HG02981 (cell line): Measurements from ENCODE around the gene LLCFC1.

Experiments
- ATAC-seq: cut with Tn5 transposase; IDR thresholded peaks from one replicate; pipeline ENCODE4 v1.9.1; 2021; ENCODE audit warnings: mild to moderate bottlenecking, moderate library complexity; ENCODE audit not compliant: unreplicated experiment

The LLCFC1 gene

DNA sequence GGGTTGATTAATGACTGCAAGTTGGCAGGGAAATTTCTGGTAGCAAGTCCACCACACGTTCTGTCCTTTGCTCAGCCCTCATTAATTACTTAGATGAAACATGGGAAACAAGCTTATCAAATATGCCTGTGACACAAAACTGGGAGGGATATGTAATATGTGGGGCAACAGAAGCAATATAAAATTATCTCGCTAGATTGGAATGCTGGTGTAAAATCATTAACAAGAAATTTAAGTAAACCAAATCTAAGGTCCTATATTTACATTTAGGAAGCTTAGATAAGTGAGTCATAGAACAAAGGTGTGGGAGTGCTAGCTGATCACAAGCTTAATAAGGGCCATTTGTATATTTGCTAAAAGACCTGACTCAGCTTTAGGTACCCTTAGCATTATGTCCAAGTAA, 29.3 kb upstream of the LLCFC1 start:
- ATAC-seq = no peak

GRCh38 chr7:142910481-142910880, 28.8 kb upstream of the LLCFC1 start:
- ATAC-seq = no peak

DNA sequence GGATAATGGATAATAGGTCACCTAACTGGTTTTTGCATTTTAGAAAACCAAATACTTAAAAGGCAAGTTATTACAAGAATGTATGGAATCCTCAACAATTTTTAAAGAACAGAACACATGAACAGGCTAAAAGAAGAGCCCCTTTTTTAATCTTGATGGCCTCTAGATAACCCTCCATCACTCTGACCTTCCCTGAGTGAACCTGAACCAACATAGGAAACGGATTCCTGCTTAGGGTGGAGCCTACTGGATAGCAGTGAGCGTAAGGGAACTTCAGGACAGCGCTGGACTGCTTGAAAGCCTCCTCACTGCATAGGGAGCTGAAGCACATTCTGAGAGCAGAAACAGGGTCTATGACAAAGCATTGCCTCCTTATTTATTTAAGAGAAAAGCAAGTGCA, 26.2 kb upstream of the LLCFC1 start:
- no peak for ATAC-seq

- no peak for ATAC-seq
Observed at GRCh38 chr7:142913566-142913965, 25.7 kb upstream of the LLCFC1 start.

GRCh38 chr7:142914121-142914520, 25.2 kb upstream of the LLCFC1 start:
- no peak for ATAC-seq

DNA sequence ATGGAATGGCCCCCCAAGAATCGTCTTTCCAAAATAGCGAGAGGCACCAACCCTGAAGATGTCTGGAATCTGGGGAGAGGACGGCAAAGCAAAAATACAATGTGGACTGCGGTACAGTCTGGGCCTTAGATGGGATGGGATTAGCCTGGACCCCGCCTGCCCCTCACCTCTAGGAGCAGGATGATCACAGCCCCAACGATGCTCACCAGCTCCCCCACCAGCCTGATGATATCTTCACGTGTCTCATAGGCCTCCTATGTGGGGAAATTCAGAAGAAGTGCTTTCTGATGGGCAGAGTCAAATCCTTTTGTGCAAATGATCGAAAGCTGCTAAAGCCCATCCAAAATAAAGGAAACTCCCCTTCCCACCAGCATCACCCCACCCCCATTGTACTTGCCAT, 24.0 kb upstream of the LLCFC1 start:
- no peak for ATAC-seq

- no peak for ATAC-seq
Observed at GRCh38 chr7:142916508-142916907, 22.8 kb upstream of the LLCFC1 start.

- no peak for ATAC-seq
Observed at GRCh38 chr7:142917447-142917846, 21.8 kb upstream of the LLCFC1 start.

GRCh38 chr7:142918901-142919300, 20.4 kb upstream of the LLCFC1 start:
- no peak for ATAC-seq

DNA sequence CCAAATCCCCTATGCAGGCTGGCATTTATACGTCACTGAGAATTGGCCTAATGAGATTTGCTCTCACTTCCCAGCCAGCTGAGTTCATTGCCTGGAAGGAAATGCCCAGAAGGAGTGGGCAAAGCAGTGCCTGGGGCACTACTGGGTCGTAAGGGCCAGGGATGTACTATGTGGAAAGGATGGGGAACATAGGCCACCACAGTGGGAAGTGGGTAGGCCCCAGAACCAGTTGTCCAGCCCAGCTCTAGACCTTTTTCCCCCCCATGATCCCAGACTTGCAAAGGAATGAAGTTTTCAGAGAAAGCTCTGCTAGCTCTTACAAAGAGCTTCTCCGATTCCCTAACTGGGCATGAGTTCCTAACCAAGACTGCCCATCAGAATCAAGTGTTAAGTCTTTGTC, 19.6 kb upstream of the LLCFC1 start:
- ATAC-seq = no peak

- ATAC-seq = no peak
Observed at GRCh38 chr7:142923391-142923790, 15.9 kb upstream of the LLCFC1 start.

- no peak for ATAC-seq
Observed at GRCh38 chr7:142925413-142925812, 13.9 kb upstream of the LLCFC1 start.

DNA sequence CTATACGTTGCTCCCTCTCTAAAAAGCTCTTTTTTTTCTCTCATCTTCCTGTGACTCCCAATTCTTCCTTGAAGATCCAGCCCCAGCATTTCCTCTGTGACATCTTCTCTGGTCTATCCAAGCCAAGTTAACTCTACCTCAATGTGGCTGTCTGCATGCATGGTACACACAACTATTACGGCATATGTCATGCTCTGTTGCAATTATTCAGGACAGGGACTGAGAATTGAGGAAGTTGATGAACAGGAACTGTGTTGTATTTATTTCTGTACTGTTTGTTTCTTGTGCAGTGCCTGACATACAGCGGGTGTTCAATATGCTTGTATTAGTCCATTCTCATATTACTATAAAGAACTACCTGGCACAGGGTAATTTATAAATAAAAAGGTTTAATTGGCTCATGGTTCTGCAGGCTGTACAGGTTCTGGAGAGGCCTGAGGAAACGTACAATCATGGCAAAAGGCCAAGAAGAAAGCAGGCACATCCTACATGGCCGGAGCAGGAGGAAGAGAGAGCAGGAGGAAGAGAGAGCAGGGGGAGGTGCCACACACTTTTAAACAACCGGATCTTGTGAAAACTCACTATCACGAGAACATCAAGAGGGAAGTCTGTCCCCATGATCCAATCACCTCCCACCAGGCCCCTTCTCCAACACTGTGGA, 12.1 kb upstream of the LLCFC1 start:
- ATAC-seq = no peak

- ATAC-seq = no peak
Observed at GRCh38 chr7:142927949-142928348, 11.3 kb upstream of the LLCFC1 start.

DNA sequence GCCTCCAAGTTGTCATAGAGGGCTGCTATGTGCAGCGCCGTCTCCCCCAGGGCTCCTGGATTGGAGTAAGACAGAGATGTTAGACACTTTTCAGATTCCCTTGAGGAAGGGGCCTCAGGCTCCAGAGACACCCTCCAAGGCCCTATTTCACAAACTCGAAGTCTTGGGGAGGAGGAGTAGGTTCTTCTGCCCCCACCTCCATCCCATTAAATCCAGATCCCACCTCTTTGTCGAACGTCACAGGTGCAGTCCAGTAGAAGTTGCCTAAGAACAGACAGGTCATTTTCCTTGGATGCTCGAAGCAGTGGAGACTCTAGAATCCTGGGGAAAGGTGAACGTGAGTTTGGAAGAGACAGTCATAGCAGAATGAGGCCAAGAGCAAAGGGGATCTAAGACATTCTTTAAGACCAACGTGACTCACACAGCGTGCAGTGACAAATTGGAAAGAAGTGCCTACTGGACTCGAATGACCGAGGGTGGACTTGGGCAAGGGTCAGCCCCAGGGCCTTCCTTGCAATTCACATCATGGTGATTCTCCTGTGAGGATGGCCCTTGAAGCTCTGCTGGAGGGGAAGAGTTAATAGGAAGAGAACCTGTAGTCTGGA, 9.1 kb upstream of the LLCFC1 start:
- no peak for ATAC-seq

DNA sequence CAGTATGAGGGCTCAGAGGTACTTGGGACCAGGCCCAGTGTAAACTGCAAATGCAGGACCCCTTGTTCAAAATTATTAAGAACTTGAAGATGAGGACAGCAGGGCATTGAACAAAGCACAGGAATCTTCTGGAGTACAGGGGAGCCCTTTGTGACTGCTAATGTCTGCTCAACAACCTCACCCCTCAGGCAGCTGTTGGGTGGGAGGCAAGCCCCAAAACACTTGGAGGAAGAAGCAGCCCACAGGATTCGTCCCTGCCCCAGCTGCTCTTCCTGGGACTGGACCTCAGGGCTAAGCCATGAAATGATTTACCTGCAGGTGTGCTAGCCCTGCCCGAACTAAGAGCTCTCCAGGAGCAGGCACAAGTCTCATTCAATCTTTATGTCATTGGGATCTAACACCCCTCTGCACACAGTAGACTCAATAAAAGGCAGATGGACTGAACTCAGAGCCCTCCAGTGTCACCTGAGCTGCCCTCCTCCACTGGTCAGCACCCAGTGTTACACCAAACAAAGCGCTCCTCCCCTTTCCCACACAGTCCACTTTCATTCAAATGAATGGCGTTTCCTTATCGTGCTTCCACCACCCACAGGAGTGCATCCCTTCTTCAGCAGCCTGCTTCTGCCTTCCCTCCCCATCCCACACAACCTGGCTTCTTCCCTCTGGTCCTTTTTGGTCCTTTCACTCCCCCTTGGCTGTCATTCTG, 6.7 kb upstream of the LLCFC1 start:
- no peak for ATAC-seq

- ATAC-seq = no peak
Observed at GRCh38 chr7:142933092-142933475, 6.2 kb upstream of the LLCFC1 start.

GRCh38 chr7:142933624-142934023, 5.7 kb upstream of the LLCFC1 start, which contains the start of gene TRPV5:
TSS of gene TRPV5 (minus strand) at chr7:142933746. CDS start at chr7:142933459, 287 bp downstream.
- ATAC-seq = no peak

DNA sequence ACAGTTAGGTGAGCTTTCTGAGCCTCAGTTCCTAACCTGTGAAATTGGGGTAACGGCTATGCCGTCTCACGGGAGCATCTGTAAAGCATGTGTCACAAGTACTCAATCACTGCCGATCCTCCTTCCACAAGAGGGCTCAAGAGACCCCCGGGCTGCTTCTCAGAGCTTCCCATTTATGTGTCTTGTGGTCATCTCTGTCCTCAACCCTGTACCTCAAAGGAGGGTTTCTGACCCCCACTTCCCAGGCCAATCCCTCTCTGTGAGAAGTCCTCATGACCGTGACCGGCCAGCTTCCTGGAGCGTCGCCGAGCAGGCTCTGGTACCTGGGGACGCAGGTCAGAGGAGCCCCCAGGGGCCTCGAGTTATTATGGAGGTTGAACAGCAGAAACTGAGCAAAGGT, 5.2 kb upstream of the LLCFC1 start:
- no peak for ATAC-seq

GRCh38 chr7:142935941-142936565, 3.2 kb upstream of the LLCFC1 start:
- ATAC-seq = no peak

DNA sequence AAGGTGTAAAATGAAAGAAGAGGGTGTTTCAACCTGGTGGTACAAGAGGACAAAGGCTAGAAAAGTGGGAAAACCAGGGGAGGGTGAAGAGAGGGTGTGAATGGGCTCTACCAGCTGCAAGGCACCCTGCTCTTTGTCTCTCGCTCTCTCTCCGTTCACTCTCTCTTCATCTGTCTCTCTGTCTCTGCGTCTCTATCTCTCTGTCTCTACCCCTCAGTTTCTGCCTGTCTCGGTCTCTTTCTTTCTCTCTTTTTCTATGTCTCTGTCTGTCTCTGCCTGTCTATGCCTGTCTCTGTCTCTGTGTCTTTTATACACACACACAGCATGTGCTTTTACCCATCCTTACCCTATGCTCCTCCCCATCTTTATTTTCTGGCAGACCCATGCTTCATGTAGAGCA, 673 bp upstream of the LLCFC1 start:
- ATAC-seq = no peak
